Coronary artery (tissue), 2 donors: ENCODE data around the gene FRMPD4.

Experiments
- DNase-seq: peaks from one replicate; pipeline ENCODE4 v3.0.0-alpha.2; 2017; ENCODE audit warnings: low spot score
- H3K27ac ChIP-seq, 2 donors: fragments of 200-600 bp; sonication (generic); one replicate each; pipeline ENCODE4 v1.5.1; 2016 to 2019
- H3K4me3 ChIP-seq: fragments of 200-600 bp; sonication (generic); 2 replicates; pipeline ENCODE4 v1.5.1; 2016; ENCODE audit warnings: mild to moderate bottlenecking, moderate library complexity
- TF ChIP-seq, protein P1 (sequence below): fragments of 200-600 bp; sonication (generic); IDR thresholded peaks from one replicate; pipeline ENCODE4 v1.5.1; 2019; ENCODE audit warnings: antibody characterized with exemption

Gene FRMPD4

DNA sequence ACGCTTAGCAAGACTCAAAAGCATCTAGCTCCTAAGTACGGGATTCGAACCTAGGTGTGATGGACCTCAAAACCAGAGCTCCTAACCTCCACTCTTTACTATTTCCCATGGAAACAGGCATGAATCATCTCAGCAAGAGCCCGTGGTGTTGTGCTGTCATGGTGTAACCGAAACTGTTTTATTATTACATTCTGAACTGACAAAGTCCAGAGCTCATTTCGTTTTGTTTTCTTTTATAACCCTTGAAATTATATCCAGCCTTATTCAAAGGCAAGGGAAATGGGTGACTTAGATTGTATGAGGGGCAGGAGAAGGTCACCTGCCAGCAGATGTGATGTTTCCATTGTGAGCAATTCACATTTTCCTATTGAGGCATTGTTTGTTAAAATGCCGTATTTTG is 301.1 kb downstream of the FRMPD4 start:
- DNase-seq: no peak
- Histone ChIP-seq H3K27ac (no peak overlapping the region), H3K4me3 (no peak overlapping the region)
- TF ChIP-seq, protein P1, sequence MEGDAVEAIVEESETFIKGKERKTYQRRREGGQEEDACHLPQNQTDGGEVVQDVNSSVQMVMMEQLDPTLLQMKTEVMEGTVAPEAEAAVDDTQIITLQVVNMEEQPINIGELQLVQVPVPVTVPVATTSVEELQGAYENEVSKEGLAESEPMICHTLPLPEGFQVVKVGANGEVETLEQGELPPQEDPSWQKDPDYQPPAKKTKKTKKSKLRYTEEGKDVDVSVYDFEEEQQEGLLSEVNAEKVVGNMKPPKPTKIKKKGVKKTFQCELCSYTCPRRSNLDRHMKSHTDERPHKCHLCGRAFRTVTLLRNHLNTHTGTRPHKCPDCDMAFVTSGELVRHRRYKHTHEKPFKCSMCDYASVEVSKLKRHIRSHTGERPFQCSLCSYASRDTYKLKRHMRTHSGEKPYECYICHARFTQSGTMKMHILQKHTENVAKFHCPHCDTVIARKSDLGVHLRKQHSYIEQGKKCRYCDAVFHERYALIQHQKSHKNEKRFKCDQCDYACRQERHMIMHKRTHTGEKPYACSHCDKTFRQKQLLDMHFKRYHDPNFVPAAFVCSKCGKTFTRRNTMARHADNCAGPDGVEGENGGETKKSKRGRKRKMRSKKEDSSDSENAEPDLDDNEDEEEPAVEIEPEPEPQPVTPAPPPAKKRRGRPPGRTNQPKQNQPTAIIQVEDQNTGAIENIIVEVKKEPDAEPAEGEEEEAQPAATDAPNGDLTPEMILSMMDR: no peak

DNA sequence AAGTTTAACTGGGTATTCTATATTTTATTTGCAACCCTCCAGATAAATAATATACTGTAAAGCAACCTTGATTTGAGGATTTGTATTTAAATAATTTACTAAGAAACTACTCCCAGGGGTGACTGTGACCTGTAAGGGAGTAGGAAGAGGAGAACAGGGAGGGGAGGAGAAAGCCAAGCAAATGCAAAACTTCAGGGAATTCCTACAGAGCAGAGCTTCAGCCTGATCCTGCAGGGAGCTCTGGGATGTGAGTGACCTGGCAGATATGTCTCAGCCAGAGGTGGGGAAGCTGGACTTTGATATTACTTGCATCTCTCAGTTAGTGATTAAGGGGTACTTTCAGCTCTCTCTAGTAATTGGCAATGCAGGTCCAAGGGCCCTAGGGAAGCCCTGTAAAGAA is 302.0 kb downstream of the FRMPD4 start:
- TF ChIP-seq, protein P1: no peak
- Histone ChIP-seq H3K27ac (no peak overlapping the region), H3K4me3 (no peak overlapping the region)
- DNase-seq: no peak

DNA sequence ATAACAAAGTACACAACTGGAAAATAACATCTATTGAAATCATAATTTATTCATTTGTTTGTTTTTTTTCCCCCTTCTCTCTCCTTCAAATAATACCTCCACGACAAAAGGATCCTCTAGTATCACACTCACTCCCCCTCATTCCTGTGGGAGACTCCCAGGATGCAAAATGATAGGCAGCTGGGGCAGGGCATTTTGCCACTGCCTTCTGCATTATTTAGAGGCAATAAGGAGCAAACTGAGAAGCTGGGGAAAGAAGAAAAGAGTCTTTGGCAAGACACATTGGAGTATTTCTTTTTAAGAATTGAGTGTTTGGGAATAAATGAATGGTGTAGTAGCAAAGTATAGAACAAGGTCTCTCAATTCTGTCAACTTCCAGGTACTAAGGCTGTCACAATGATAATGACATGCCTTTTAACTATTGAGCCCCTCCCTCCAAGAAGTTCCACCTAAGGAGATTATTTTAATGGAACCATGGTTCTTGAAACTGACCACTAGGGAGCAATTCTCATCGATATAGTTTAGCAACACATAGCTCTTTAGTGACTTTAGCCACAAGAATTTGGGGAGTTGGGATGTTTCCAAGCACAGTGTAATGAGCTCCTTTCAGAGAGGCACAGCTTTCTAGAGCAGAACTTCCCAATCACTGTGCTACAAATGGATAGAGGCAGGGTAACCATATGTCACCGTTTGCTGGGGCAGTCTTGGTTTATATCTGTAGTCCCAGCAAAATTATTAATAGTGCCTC is 303.3 kb downstream of the FRMPD4 start:
- no peak for DNase-seq
- TF ChIP-seq, protein P1: no peak

DNA sequence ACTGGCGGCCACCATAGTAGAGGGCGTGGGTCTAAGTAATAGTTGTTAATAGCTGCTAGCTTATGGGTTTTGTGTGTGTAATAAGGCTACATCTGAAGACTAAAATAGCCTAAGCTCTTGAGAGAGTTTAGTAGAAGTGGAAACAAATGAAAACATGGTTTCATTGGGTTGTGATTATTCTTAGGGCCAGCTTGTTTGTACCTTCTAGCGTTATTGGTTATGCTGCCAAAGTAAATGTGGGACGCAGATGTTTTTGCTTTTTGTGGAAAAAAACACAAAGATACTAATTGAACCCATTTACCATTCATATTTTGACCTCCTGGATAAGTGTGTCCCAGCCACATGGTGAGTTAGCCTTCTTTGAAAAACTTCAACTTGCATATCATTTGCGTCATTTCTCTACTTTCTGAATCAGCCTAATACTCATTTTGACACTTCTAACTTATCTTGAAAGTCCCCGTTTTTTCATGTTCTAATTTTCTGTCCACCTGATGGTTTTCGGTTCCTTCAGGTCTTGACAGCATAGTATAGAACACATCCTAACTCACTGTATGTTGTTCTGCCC is 305.3 kb downstream of the FRMPD4 start:
- no peak for DNase-seq
- Histone ChIP-seq H3K4me3 (no peak overlapping the region), H3K27ac (no peak overlapping the region)
- TF ChIP-seq, protein P1: no peak

More for the DNA sequence above, 303.3 kb downstream of the FRMPD4 start:
- Histone ChIP-seq H3K4me3 (no peak overlapping the region), H3K27ac (no peak overlapping the region)

DNA sequence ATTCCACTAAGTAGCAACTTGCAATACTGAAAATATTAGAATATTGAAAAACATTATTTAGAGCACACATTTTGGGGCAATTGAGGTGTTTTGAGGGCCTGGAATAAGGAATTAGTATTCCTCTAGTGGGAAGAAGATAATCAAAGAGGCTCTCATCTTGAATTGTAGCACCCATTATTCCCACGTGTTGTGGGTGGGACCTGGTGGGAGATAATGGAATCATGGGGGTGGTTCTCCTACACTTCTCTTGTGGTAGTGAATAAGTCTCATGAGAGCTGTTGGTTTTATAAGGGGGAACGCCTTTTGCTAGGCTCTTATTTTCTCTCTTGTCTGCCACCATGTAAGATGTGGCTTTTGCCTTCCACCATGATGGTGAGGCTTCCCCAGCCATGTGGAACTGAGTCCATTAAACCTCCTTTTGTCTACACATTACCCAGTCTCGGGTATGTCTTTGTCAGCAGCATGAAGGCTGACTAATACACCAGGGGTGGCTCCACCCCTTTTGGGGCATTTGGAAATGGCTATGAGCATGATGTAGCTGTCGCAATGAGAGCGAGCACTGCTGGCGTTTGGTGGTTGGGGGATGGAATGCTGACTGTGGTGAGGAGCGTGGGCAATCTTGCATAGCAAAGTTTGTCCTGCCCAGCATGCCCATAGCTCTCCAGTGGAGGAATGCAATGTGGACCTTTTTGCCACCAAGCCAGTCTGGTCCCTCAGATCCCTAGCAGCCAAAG is 308.2 kb downstream of the FRMPD4 start:
- no peak for DNase-seq
- Histone ChIP-seq H3K27ac (no peak overlapping the region), H3K4me3 (no peak overlapping the region)
- TF ChIP-seq, protein P1: no peak

DNA sequence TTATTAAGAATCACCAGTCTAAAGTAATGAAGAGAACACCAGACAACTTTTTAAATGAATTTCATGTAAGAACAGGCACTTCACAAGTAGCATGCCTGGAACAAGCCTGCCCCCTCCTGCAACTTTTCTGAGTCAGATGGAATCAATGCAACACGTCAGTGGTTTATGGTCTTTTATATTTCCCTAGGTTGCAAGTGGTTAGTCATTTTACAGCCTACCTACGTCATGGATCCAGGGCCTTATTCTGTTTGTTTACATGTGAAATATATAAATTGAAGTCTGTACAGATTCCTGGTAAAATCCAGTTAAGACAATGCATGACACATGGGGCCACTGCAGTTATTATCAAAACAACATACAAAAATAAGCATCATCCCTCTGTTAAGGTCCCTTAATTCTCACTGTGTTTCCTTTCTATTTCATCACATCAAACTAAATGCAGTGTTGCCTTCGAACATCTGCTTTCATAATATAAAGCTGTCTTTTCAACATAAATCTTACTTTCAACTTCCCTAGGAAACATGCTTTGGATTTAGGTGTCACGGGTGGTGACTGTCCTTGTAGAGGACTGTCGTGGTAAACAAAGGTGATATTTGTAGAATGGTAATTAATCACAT is 309.3 kb downstream of the FRMPD4 start:
- Histone ChIP-seq H3K27ac (no peak overlapping the region), H3K4me3 (no peak overlapping the region)
- no peak for DNase-seq
- TF ChIP-seq, protein P1: no peak
